AG04450 (cell line): Measurements from ENCODE around the gene TESK2. TPM values are rescaled to one million over a fixed set of nuclear protein-coding genes. Genes with fewer than 3 reads are reported as not detected.

ENCODE experiments used
- CTCF ChIA-PET: fragments of 300-600, 350-600 bp; formaldehyde crosslinking; extraction: SDS; loops from one replicate; lab custom pipeline; 2022; ENCODE audit warnings: antibody characterized with exemption, inconsistent platforms; lab: Charles Lee
- POLR2A ChIA-PET: fragments of 350-600 bp; formaldehyde crosslinking; extraction: SDS; loops from one replicate; lab custom pipeline; 2021; ENCODE audit warnings: antibody characterized with exemption, inconsistent platforms; lab: Yijun Ruan, JAX
- DNase-seq: peaks from one replicate; pipeline ENCODE4 v3.0.0-alpha.2; 2011; ENCODE audit warnings: low read depth, low spot score
- H3K27ac ChIP-seq: one replicate; pipeline ENCODE4 v1.5.1; 2012; ENCODE audit warnings: low read depth, low read length, control low read depth
- H3K27me3 ChIP-seq: one replicate; pipeline ENCODE4 v1.6.0; 2012; ENCODE audit warnings: low read length; ENCODE audit not compliant: control insufficient read depth, insufficient read depth
- H3K4me3 ChIP-seq: 2 replicates; pipeline ENCODE4 v1.5.1; 2011; ENCODE audit warnings: mild to moderate bottlenecking, low read depth, low read length, control low read depth
- H3K9me3 ChIP-seq: 2 replicates; pipeline ENCODE4 v1.5.1; 2012; ENCODE audit warnings: low read length; ENCODE audit not compliant: control insufficient read depth, insufficient read depth
- polyA plus RNA-seq: library from polyadenylated mRNA; depleted of rRNA; stranded (reverse); fragments of >200 nt; gene quantifications from 2 replicates; pipeline ENCODE4 v1.2.3, GENCODE V29; 2011
- TF ChIP-seq, protein P1 (sequence below): IDR thresholded peaks from 2 replicates; pipeline ENCODE4 v1.5.1; 2011; ENCODE audit warnings: low read depth, low read length, control low read depth, inconsistent platforms

The TESK2 gene
- polyA plus RNA-seq, 1 experiment: 2.6 TPM

- Histone ChIP-seq H3K27ac (no peak overlapping the region), H3K27me3 (no peaks in the 10 kb centered on the region), H3K4me3 (no peak overlapping the region), H3K9me3 (no peaks in the 10 kb centered on the region)
- ChIA-PET POLR2A (interaction anchor here (1.3 to 2.0 kb wide), 2 partner anchors 131 to 162 kb away, joined by 6 to 7 read pairs; partner anchors contain the start of genes PRDX1 and TESK2), CTCF (interaction anchor here (0.5 to 16.5 kb wide), 39 partner anchors 9 to 864 kb away, joined by 3 to 456 read pairs (median 4); partner anchors contain the start of genes AKR1A1, CCDC163, HECTD3 and MMACHC)
- TF ChIP-seq, protein P1, sequence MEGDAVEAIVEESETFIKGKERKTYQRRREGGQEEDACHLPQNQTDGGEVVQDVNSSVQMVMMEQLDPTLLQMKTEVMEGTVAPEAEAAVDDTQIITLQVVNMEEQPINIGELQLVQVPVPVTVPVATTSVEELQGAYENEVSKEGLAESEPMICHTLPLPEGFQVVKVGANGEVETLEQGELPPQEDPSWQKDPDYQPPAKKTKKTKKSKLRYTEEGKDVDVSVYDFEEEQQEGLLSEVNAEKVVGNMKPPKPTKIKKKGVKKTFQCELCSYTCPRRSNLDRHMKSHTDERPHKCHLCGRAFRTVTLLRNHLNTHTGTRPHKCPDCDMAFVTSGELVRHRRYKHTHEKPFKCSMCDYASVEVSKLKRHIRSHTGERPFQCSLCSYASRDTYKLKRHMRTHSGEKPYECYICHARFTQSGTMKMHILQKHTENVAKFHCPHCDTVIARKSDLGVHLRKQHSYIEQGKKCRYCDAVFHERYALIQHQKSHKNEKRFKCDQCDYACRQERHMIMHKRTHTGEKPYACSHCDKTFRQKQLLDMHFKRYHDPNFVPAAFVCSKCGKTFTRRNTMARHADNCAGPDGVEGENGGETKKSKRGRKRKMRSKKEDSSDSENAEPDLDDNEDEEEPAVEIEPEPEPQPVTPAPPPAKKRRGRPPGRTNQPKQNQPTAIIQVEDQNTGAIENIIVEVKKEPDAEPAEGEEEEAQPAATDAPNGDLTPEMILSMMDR: peak; percentile 74
- peak; percentile 38 for DNase-seq
Observed at GRCh38 chr1:45359882-45360513, 131.0 kb downstream of the TESK2 start.

DNA sequence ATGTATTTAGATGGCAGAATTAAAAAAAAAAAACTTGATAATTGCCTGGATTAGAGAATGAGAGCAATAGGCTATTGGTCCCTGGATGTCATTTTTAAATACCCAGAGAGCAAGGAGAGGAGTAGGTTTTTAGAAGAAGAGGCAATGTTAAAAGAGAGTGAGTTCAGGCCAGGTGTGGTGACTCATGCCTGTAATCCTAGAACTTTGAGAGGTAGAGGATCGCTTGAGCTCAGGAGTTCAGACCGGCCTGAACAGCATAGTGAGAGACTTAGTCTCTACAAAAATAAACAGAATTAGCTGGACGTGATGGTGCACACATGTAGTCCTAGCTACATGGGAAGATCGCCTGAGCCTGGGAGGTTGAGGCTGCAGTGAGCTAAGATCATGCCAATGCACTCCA, 134.8 kb downstream of the TESK2 start:
- TF ChIP-seq, protein P1: no peak
- DNase-seq: no peak
- no peaks in the 10 kb centered on the region for H3K27me3 ChIP-seq
- H3K27ac ChIP-seq: no peak overlapping the region
- POLR2A ChIA-PET: interaction anchor here (0.9 to 1.7 kb wide), 2 partner anchors 12 to 135 kb away, joined by 3 to 4 read pairs; partner anchors contain the start of gene TESK2
- no peaks in the 10 kb centered on the region for H3K9me3 ChIP-seq
- CTCF ChIA-PET: interaction anchor here (0.6 to 16.5 kb wide), 6 partner anchors 12 to 343 kb away, joined by 3 to 456 read pairs (median 4); partner anchors contain the start of genes TESK2, TOE1 and UROD
- H3K4me3 ChIP-seq: no peak overlapping the region

DNA sequence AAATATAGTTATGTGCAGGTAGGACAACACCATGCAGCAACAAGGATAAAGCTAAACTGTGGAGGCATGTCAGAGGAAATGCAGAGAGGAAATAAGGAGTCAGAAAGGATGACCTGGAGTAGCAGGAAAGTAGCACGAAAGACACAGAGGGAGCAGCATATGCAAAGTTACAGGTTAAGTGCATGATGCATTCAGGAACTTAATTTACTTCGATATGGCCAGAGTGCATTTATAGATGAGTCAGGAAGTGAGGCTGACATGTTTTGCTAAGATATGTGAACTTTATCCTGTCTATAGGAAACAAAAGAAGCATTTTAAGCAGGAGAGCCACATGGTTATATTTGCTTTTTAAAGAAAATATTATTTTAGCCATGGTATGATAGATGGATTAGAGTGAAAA, 135.3 kb downstream of the TESK2 start:
- Histone ChIP-seq H3K27me3 (no peaks in the 10 kb centered on the region), H3K4me3 (no peak overlapping the region), H3K9me3 (no peaks in the 10 kb centered on the region), H3K27ac (no peak overlapping the region)
- ChIA-PET POLR2A (no interaction called here), CTCF (interaction anchor here (0.6 to 16.5 kb wide), 3 partner anchors 136 to 342 kb away, joined by 3 to 456 read pairs (median 42); partner anchors contain the start of genes TESK2 and UROD)
- TF ChIP-seq, protein P1: no peak
- no peak for DNase-seq

- no peak for DNase-seq
- H3K9me3 ChIP-seq: no peaks in the 10 kb centered on the region
- POLR2A ChIA-PET: no interaction called here
- TF ChIP-seq, protein P1: no peak
- no peaks in the 10 kb centered on the region for H3K27me3 ChIP-seq
- CTCF ChIA-PET: interaction anchor here (0.7 to 16.5 kb wide), 2 partner anchors 137 to 340 kb away, joined by 3 to 456 read pairs; partner anchors contain the start of gene TESK2
- H3K27ac ChIP-seq: no peak overlapping the region
- no peak overlapping the region for H3K4me3 ChIP-seq
Observed at GRCh38 chr1:45354838-45355237, 136.1 kb downstream of the TESK2 start.

DNA sequence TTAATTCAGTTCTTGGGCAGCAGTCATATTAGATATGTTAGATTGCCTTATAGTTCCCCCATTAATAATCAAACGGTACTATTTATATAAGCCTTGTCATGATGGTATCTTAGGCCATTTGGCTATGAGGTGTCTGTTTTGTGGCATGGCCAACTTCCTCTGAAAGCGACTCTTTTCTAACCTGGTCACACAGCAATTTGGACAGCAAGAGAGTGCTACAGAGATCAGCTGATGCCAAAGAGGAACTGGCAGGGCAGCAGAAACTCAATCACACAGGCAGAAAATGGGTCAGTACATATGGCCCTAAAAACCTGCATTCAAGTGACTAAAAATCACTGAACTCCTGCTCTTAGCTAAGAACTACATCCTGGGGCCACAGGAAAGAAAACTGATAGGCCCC, 137.3 kb downstream of the TESK2 start:
- POLR2A ChIA-PET: no interaction called here

More for the DNA sequence above, 137.3 kb downstream of the TESK2 start:
- Histone ChIP-seq H3K9me3 (no peaks in the 10 kb centered on the region), H3K4me3 (no peak overlapping the region), H3K27ac (no peak overlapping the region), H3K27me3 (no peaks in the 10 kb centered on the region)
- TF ChIP-seq, protein P1: no peak
- no peak for DNase-seq
- CTCF ChIA-PET: interaction anchor here (1.8 to 16.5 kb wide), 2 partner anchors 138 to 339 kb away, joined by 6 to 456 read pairs; partner anchors contain the start of gene TESK2
